ENCODE measurements around the gene SDK1. TPM values are rescaled to one million over a fixed set of nuclear protein-coding genes. Genes with fewer than 3 reads are reported as not detected.

Gene SDK1
- total RNA-seq, 1 donor from 2014 or later, result 10.9 TPM

DNA sequence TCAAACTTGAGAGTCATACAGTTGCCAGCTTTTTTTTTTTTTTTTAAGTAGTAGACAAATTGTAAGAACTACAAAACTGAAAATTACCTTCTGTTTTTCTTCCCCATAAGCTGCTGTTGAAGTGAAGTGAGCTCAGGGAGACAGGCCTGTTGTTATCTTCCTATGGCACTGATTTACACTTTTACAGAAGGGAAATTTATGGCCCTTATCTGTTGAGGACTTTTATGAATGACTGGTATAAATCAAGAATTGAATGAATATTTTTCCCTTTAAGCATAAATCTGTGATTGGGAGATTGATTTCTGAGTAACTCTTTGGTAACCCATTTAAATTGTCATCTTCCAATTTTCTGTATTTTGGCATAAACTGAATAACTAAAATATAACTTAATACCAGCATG is 124.0 kb downstream of the SDK1 start:
- no peaks in the 10 kb centered on the region for H3K27me3 Mint-ChIP-seq (ENCODE audit: low read depth)
- no peak overlapping the region for H3K4me3 Mint-ChIP-seq (ENCODE audit: unreplicated experiment)
- no peak for TF ChIP-seq CTCF (IDR thresholded peaks at IDR 0.05)
- no peak for DNase-seq (ENCODE audit: low spot score)
- H3K36me3 Mint-ChIP-seq (ENCODE audit: low read depth), result peaks cover 4% of the 10 kb centered on the region
- H3K27ac Mint-ChIP-seq (ENCODE audit: unreplicated experiment), result no peak overlapping the region
- H3K9me3 Mint-ChIP-seq (ENCODE audit: low read depth), result peaks cover 11% of the 10 kb centered on the region
- peaks cover 2% of the 10 kb centered on the region for H3K4me1 Mint-ChIP-seq (ENCODE audit: low read depth)

DNA sequence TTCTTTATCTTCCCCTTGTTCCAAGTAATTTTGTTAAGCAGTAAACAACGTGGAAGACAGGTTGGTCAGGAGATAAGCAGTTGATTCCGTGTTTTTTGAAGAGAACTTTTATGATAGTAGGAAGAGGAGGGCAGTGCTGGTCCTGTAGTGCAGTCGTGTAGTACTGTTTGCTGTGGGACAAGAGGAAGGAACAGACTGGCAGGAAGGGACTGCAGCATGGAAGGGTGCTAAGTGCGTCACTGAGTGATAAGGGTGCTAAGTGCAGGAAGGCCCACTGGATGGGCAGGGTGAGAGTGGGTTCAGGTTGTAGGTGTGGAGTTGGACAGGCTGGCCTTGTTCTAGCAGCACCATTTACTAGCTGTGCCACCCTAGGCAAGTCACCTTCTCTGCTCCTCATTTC is 125.0 kb downstream of the SDK1 start:
- Mint-ChIP-seq H3K27ac (ENCODE audit: unreplicated experiment) (no peak overlapping the region), H3K36me3 (ENCODE audit: low read depth) (peaks cover 4% of the 10 kb centered on the region), H3K4me1 (ENCODE audit: low read depth) (peaks cover 12% of the 10 kb centered on the region), H3K9me3 (ENCODE audit: low read depth) (peaks cover 11% of the 10 kb centered on the region), H3K27me3 (ENCODE audit: low read depth) (no peaks in the 10 kb centered on the region), H3K4me3 (ENCODE audit: unreplicated experiment) (no peak overlapping the region)
- no peak for TF ChIP-seq CTCF (IDR thresholded peaks at IDR 0.05)
- DNase-seq (ENCODE audit: low spot score), result no peak

DNA sequence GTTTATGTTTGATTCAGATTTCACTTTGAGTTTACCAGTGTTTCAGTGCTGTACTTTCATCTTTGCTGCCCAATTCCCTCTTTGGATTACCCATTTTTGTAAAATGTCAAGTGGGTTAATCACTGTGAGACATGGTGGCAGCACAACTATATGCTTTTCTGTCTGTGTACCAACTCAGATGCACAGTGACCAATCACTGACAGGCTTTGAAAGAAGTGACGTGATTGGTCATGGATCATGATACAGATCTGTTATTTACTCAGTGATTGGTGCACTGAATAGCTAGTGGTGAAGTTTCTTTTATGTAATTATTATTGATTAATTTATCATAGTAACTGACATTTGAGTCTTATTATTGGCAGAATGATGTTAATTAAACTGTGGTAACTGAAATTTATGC is 126.9 kb downstream of the SDK1 start:
- Mint-ChIP-seq H3K4me3 (ENCODE audit: unreplicated experiment) (no peak overlapping the region), H3K4me1 (ENCODE audit: low read depth) (peaks cover 24% of the 10 kb centered on the region), H3K9me3 (ENCODE audit: low read depth) (peaks cover 3% of the 10 kb centered on the region), H3K27ac (ENCODE audit: unreplicated experiment) (no peak overlapping the region), H3K27me3 (ENCODE audit: low read depth) (no peaks in the 10 kb centered on the region), H3K36me3 (ENCODE audit: low read depth) (no peaks in the 10 kb centered on the region)
- DNase-seq (ENCODE audit: low spot score), result no peak
- no peak for TF ChIP-seq CTCF (IDR thresholded peaks at IDR 0.05)

DNA sequence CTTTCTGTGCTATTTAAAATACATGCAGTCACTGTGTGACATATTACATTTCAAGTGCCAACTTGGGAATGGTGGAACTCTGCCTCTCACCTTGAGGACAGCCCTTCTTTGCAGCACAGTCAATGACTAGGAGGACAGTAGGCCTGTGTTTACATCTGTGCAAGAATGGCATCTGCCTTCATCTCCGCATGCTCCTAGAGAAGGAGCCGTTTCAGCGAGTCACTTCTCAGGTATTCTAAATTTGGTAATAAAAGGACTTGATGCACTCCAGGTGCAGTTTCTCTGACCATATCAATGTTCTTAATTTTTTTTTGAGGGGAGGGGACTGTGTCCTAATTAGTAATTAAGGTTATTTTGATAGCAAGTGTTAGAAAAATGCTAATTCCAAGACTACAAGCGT is 128.9 kb downstream of the SDK1 start:
- no peaks in the 10 kb centered on the region for H3K9me3 Mint-ChIP-seq (ENCODE audit: low read depth)
- no peaks in the 10 kb centered on the region for H3K36me3 Mint-ChIP-seq (ENCODE audit: low read depth)
- no peaks in the 10 kb centered on the region for H3K27me3 Mint-ChIP-seq (ENCODE audit: low read depth)
- H3K27ac Mint-ChIP-seq (ENCODE audit: unreplicated experiment), result no peak overlapping the region
- no peak for DNase-seq (ENCODE audit: low spot score)
- H3K4me3 Mint-ChIP-seq (ENCODE audit: unreplicated experiment), result no peak overlapping the region
- peaks cover 30% of the 10 kb centered on the region for H3K4me1 Mint-ChIP-seq (ENCODE audit: low read depth)
- TF ChIP-seq CTCF (IDR thresholded peaks at IDR 0.05), result no peak

DNA sequence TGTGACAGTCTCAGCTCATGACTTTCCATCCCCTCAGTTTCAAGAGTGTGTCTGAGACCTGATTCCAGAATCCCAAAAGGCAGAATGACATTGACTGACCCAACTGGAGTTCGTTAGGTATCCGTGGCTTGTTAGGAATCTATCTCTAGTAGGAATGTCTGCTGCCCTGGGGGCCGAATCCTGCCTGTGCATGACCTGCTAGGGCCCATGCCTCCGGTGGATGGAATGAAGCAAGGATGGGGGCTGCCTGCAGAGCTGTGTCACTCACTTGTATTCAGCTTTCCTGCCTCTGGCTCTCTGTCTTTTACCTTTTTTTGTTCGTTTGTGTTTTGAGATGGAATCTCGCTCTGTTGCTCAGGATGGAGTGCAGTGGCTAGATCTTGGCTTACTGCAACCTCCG is 129.5 kb downstream of the SDK1 start:
- peaks cover 31% of the 10 kb centered on the region for H3K4me1 Mint-ChIP-seq (ENCODE audit: low read depth)
- H3K27me3 Mint-ChIP-seq (ENCODE audit: low read depth), result no peaks in the 10 kb centered on the region
- H3K36me3 Mint-ChIP-seq (ENCODE audit: low read depth), result no peaks in the 10 kb centered on the region
- no peaks in the 10 kb centered on the region for H3K9me3 Mint-ChIP-seq (ENCODE audit: low read depth)
- no peak for TF ChIP-seq CTCF (IDR thresholded peaks at IDR 0.05)
- H3K27ac Mint-ChIP-seq (ENCODE audit: unreplicated experiment), result no peak overlapping the region
- no peak for DNase-seq (ENCODE audit: low spot score)
- no peak overlapping the region for H3K4me3 Mint-ChIP-seq (ENCODE audit: unreplicated experiment)

All from chondrocyte (in vitro differentiated cells).